Fibroblast of skin of right biceps (primary cell): Measurements from ENCODE around the gene CEP112.

Experiments used
- DNase-seq: peaks from one replicate; pipeline ENCODE4 v3.0.0-alpha.2; 2013

CEP112 gene

GRCh38 chr17:66191593-66192377, at the start of gene CEP112:
Gene CEP112 (minus strand): TSS chr17:66192133.
- peak; percentile 79 for DNase-seq

GRCh38 chr17:66240630-66241029, 48.7 kb upstream of the CEP112 start:
- peak; percentile 75 for DNase-seq

- peak; percentile 21 for DNase-seq
Observed at GRCh38 chr17:66240013-66240412, 48.1 kb upstream of the CEP112 start.

- no peak for DNase-seq
Observed at GRCh38 chr17:66235377-66235994, 43.6 kb upstream of the CEP112 start.

GRCh38 chr17:66234611-66235010, 42.7 kb upstream of the CEP112 start:
- DNase-seq: no peak

- no peak for DNase-seq
Observed at GRCh38 chr17:66233023-66233753, 41.3 kb upstream of the CEP112 start.

GRCh38 chr17:66230922-66231591, 39.1 kb upstream of the CEP112 start:
- no peak for DNase-seq

GRCh38 chr17:66229783-66230538, 38.0 kb upstream of the CEP112 start:
- no peak for DNase-seq

GRCh38 chr17:66228887-66229782, 37.2 kb upstream of the CEP112 start, which contains the start of gene APOH:
Gene APOH (minus strand): TSS chr17:66229415. CDS start chr17:66229379, 36 bp downstream.
- DNase-seq: no peak

GRCh38 chr17:66227212-66228045, 35.5 kb upstream of the CEP112 start:
- DNase-seq: no peak

- no peak for DNase-seq
Observed at GRCh38 chr17:66222798-66223350, 30.9 kb upstream of the CEP112 start.

GRCh38 chr17:66221755-66222530, 30.0 kb upstream of the CEP112 start:
- DNase-seq: no peak

- no peak for DNase-seq
Observed at GRCh38 chr17:66221343-66221742, 29.4 kb upstream of the CEP112 start.

GRCh38 chr17:66220079-66220835, 28.3 kb upstream of the CEP112 start:
- DNase-seq: no peak

- DNase-seq: no peak
Observed at GRCh38 chr17:66215529-66215911, 23.6 kb upstream of the CEP112 start.

GRCh38 chr17:66214884-66215528, 23.1 kb upstream of the CEP112 start:
- DNase-seq: no peak

GRCh38 chr17:66211047-66211810, 19.3 kb upstream of the CEP112 start:
- no peak for DNase-seq
